Measurements from ENCODE around the gene TRABD2A.
"Not testable (repeated sequence)": the region's sequence is repeated elsewhere in the genome, so short reads cannot be mapped to it uniquely, and the experiment has no call there.

Gene TRABD2A

DNA sequence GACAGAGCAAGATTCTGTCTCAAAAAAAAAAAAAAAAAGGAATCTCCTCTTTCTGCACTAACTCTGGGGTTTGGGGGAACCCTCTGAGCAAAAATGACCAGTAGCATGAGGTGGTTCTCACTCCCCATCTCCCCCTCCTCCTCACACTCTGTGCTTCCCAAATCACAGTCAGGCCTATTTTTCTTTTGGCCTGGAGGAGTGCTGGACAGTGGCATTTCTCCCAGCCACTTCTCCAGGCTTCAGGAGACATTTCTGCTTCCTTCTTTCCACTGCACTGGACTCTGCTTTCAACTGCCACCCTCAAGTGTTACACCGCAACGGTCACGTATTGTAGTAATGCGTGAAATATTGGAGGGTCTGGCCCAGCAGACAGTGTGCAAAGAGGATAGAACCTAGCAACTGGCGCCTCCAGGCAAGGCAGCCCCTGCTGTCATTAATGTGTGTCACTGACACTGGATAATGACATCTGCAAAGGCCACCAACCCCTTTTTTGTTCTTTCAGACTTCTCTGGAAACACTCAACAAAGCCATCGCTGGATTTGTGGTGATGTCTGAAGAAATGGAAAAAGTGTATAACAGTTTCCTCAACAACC, 68.9 kb downstream of the TRABD2A start:
- DNase-seq, result no peak

DNA sequence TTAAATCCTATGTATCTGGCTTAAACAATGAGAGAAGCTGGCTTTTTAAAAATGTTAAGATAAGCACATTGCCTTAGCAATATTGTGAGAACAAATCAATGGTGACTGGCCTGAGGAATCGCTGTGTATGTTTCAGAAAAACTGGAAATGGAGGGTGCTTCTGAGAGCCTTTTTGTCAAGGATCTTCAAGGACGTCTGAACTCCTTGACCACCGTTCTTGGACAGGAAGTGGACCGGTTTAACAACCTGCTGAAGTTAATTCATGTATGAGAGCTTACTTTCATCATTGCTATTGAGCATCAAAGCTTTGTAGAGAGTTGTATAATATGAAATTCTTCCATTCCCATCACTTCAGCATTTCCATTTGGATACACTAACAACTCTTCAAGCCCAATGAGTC, 72.6 kb downstream of the TRABD2A start:
- no peak for DNase-seq

DNA sequence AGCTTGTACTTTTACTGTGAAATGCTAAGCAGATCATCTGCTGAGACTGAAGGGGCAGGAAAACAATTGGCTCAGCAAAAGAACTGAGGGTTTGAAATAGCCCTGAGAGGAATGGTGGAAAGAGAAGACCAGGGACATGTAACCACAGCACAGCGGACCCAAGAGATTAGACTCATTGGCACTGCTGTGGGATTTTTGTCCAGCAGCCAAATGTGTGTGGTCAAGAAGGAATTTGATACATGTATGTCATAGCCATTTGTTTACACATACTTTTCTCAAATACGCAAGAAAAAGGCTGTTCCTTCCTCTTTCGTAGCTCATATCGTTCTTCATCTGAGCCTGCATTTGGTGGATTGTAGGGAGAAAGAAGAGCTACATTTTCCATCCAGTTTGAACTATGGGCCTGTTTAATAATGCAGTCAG, 73.8 kb downstream of the TRABD2A start:
- no peak for DNase-seq

DNA sequence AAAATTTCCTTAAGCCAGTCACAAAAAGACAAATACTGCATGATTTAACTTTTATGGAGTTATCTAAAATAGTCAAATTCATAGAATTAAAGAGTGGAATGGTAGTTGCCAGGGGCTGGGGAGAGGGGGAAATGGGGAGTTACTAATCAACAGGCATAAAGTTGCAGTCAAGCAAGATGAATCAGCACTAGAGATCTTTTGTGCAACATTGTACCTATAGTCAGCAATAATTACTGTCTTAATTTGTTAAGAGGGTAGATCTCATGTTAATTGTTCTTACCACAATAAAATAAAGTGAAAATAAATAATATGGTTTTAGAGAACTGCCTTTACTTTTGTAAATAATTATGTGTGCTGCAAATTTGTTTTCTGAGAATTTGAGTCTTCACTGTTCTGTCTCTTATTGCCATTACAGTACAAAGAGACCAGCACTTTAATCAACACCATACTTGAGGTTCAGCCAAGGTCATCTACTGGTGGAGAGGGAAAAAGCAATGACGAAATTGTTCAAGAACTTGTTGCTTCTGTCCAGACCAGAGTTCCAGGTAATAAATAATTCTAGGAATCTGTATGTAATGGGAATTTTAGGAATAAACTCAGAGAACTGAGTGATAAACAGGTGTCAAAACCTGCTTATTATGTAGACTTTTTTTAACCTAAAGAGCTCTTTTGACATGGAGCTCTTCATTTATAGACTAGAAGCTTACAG, 75.5 kb downstream of the TRABD2A start:
- no peak for DNase-seq

DNA sequence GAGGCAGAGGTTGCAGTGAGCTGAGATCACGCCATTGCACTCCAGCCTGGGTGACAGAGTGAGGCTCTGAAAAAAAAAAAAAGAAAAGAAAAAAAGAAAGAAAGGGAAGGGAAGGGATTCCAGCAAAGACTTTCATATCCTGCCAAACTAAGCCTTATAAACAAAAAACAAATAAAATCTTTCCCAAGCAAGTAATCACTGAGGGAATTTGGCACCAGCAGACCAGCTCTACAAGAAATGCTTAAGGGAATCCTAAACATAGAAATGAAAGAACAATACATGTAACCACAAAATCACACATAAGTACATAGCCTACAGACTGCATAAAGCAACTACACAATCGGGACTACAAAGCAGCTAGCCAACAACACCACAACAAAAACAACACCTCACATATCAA, 79.1 kb downstream of the TRABD2A start:
- DNase-seq, result no peak

DNA sequence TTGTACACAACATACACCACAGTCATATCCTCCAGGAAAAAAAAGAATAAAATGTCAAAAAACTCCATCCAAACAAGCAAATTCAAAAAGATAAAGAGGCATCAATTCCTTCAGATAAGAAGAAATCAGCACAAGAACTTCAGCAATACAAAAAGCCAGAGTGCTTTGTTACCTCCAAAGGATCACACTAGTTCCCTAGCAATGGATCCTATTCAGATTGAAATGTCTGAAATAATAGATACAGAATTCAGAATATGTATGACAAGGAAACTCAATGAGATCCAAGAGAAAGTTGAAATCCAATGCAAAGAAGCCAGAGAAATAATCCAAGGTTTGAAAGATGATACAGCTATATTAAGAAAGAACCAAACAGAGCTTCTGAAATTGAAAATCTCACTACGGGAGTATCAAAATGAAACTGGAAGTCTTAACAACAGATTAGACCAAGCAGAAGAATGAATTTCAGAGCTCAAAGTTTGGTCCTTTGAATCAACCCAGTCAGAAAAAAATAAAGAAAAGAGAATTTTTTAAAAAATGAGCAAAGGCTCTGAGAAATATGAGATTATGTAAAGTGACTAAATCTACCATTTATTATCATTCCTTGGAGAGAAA, 80.6 kb downstream of the TRABD2A start:
- no peak for DNase-seq

DNA sequence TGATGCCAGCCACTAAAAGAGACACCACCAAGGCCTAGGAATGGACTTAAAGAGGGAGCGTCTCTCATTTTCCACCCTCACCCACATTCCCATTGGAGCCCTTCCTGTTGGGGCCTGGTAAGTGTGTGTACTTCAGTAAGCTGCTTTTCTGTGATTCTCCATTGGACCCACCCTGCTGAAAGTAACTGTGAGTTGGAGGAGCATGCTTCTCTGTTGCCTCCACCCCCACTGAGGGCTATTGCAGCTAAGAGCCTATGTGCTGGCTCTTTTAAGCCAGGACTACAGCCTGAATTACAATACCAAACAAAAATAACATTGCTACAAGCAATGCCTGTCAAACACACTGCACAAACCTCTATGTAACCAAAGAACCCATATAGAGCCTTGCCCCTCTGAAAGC, 81.1 kb downstream of the TRABD2A start:
- DNase-seq, result no peak

DNA sequence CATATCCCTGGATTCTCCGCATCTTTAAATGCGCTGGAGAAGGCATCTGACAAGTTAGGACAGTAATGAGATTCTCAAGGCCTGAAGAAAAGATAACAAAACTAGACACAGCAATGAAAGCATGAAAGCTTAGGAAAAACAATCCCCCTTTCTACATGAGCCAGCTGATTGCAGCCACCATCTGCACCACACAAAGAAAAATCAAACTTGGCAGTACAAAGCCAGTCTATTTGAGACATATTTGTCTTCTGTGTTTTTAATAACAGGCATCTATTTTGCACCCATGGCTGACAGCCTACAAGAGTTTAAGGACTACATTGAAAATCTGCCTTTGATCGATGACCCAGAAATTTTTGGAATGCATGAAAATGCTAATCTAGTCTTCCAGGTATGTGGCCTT, 83.6 kb downstream of the TRABD2A start:
- no peak for DNase-seq

DNA sequence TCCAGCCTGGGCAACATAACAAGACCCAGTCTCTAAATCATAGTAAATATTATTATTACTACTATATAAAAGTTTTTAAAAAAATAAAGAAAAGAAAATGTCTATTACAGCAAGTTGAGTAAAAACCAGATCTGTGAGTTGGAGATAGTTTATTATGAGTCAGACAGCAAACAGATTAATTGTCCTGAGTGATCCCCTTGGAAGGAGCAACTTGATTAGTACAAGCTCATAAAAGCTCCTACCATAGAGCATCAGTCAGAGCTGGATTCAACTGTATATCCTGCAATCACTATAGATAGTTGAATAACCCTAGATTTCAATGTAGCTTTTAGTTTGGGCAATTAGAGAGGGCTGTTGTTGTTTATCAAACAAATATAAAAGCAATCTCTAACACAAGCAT, 84.1 kb downstream of the TRABD2A start:
- no peak for DNase-seq

DNA sequence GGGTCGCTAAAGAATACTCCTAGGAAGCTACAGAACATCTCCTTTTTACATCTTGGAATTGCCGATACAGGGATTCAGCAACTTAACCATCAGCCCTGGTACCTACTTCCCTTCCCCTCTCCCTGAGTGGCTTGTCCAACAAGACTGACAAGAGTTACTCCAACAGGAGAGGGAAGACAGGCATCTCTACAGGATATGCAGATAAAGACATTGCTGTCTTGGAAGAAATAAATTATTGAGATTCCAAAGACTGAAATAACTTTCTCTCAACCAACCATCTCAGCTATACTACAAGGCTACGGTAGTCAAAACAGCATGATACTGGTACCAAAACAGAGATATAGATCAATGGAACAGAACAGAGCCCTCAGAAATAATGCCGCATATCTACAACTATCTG, 87.2 kb downstream of the TRABD2A start:
- DNase-seq, result no peak

DNA sequence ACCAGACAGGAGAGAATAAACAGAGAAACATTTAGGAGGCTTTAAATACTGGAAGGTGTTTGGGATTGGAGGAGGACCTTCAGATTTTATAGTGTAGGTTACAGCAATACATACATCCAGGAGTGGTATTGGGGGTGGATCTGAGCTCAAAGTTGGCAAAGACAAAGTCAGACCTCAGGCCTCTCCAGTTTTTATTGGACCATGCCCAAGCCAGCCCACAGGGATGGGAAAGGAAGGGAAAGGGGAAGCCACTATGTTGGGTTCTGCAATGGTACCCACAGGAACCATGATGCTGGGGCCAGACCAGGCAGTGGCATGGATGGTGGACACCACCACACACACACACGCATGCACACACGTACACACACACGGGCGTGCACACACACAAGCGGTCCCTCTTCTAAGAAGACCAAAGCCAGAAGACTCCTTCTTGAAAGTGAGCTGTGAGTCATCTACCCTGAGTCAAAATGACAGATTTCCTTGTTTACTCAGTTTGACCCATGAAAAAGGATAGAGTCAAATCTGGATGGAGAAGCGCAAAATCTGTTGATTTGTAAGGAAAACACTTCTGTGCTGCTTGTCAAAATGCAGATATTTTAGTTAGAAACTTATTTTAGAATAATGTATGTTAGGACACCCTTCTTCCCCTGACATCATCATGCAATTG, 87.9 kb downstream of the TRABD2A start:
- DNase-seq, result no peak

DNA sequence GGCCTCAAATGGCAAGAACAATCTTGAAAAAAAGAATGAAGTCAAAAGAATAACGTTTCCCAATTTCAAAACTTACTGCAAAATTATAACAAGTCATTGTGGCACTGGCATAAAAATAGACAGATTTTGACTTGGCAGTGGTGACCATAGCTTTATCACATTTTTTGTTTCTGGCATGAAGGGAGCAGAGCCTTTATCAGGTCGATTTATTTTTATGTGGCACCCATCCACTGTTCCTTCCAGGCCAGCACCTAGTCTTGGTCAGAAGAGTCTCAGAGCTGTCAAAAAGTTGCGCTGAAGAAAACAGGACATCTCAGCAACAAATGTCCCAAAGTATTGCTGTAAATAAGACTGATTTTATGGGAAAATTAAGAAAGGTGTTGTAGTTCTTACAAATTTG, 92.4 kb downstream of the TRABD2A start:
- DNase-seq, result no peak

DNA sequence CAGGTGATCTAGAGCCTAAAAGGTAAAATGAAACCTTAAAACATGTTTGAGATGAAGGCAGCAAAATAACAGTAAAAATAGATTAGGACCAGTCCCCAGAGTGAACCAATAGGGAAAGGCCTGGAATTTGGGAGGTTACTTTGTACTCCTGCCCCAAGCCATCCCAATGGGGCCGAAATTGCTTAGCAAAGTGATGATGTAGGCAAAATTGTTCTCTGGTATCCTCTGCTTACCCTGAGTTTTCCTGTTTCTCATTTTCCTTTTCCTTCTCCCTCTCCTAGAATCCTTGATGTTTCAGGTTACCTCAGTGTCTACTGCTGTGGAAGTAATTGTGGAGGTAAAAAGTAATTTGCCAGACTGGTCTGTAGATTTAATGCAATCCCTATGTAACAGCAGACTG, 92.9 kb downstream of the TRABD2A start:
- no peak for DNase-seq

DNA sequence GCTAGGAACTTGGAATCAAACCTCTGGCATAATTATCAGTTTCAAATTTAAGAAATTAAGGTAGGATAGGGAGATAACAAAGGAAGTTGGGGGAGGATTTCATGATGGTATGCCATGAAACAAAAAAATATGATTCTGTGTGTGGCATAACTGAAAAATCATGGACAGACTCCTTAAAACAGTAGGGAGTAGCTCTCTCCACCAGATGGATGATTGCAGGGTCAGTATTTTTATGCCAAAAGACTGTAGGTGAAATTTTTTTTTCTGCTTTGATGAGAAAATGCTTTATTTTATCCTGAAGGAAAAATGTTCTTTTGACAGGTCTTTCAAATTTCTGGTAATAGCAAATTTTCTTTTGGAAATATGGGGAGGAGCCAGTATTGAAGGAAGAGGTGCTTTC, 94.3 kb downstream of the TRABD2A start:
- DNase-seq, result no peak

DNA sequence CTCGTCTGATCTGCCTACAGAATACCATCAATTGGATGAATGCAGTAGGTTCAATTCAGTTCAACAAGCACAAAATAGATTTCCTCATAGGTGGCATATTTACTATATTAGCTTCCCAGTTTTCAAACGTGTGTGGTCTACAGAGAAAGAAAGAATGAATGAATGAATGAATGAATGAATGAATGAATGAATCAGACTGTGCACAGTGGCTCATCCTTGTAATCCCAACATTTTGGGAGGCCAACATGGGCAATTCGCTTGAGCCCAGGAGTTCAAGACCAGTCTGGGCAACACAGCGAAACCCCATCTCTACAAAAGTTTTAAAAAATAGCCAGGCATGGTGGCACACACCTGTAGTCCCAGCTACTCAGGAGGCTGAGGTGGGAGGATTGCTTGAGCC, 94.9 kb downstream of the TRABD2A start:
- no peak for DNase-seq

DNA sequence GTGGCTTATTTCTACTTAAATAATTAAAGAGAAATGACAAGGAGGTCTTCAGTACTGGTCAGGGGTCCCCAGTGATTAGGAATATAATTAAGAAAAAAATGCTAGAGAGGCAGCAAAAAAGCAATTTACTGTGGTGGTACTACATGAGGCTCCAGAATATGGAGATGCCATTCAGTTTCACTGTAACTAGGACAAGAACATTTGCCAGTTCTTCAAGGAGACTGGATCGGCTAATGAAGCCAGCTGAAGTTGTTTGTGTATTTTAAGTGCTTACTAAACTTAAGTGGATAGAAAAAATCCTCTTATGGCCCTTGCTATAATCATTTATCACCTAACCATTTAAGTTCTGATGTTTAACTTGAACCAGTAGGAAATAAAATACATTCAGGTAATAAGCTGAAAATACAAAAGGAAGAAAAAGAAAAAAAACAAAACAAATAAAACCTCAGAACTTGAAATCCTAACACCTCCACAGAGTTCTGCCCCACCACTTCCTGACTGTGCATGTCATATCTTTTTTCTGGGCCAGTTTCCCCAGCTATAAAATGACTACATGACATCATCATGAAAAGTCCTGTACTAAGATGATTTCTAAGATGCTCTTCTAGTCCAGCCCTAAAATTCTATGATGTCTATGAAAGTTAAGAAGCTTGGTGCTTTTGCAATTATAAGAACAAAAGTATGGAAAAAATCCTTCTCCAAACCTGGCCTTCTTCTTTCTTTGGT, 98.0 kb downstream of the TRABD2A start:
- DNase-seq, result no peak

DNA sequence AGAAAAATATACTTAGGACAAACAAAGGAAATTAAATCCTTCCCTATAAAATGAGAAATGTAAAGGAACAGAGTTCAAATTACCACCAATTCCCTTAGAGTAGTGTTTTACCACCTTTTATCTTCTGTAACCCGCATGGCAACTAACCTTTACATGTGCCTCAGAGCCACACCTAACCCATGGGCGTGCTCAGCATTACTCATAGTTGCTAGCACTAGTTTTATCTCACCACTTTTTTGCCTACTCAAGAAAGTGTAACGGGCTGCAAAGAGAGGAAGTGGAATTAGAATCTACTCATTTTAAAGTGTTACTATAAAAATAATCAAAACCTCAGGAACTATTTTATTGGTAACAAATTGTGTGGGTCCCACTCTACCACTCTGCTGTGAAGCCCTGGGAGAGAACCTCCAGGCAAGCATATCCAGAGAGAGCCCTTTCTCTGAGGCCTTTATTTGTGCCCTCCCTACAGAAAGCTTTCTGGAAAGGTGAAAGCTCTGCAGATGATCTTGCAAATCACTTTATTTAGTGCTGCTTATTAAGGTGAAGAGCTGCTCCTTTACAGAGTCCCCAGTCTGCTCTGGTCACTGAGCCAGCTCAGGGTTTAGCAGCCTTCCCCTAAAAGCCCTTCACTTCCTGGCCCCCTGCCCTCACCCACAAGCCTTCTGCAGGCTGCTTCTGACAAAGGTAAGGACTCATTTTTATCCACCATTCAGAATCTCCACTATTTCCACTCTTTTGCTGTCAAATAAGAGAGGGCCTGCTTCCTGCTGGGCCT, 98.8 kb downstream of the TRABD2A start:
- no peak for DNase-seq

DNA sequence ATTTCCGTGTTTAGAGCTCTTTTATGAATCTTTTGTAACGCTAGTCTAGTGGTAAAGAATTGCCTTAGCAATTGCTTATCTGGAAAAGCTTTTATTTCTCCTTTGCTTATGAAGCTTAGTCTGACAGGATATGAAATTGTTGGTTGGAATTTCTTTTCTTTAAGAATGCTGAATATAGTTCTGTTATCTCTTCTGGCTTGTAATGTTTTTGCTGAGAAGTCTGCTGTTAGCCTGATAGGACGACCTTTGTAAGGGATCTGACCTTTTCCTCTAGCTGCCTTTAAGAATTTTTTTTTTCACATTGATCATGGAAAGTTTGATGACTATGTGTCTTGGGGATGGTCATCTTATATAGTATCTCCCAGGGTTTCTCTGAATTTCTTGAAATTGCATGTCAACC, 101.1 kb downstream of the TRABD2A start:
- DNase-seq, result no peak

DNA sequence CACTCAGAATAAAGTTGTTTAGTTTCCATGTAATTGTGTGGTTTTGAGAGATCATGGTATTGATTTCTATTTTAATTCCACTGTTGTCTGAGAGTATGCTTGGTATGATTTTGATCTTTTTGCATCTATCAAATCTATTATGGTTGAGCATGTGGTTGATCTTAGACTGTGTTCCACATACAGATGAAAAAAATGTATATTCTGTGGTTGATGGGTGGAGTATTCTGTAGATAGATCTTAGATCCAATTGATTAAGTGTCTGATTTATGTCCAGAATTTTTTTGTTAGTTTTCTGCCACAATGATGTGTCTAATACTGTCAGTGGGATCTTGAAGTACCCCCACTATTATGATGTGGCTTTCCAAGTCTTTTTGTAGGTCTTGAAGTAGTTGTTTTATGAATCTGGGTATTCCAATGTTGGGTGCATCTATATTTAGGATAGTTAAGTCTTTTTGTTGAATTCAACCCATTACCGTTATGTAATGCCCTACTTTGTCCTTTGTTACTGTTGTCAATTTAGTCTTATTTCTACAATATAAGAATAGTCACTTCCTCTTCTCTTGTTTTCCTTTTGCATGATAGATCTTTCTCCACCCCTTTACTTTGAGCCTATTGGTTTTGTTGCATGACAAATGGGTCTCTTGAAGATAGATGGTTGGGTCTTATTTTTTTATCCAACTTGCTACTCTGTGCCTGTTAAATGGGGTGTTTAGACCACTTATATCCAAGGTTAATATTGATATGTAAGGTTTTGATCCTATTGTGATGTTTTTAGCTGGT, 101.8 kb downstream of the TRABD2A start:
- no peak for DNase-seq

DNA sequence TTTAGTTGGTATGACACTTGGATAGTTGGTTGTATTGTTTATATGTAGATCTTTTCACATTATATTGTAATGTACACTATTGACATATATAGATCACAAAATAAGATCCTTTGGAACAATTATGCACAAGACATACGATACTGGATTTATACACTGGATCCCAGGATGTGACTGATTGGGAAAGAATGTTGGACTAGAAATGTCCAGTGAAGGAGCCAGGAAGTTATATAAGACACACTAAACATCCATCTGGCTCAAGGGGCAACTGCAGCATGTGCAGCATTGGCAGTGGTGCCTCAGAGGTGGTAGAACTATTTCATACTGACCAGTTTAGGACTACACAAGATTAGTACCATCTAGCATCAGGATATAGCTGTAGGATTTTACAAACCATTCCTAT, 104.9 kb downstream of the TRABD2A start:
- DNase-seq, result no peak

DNA sequence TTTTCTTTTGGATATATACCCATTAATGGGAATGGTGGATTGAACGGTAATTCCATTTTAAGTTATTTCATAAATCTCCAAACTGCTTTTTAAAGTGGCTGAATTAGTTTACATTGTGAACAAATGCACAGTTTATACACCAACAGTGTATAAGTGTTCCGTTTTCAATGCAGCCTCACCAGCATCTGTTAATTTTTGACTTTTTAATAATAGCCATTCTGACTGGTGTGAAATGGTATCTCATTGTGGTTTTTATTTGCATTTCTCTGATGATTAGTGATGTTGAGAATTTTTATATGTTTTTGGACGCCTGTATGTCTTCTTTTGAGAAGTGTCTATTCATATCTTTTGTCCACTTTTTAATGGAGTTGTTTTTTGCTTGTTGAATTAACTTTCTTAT, 107.3 kb downstream of the TRABD2A start:
- not testable (repeated sequence) for DNase-seq

All from activated gamma-delta T cell (primary cell).